HG03521 (cell line): Measurements from ENCODE around the gene PGAP1.
"Not testable (repeated sequence)": the region's sequence is repeated elsewhere in the genome, so short reads cannot be mapped to it uniquely, and the experiment has no call there.

Source experiments
- ATAC-seq: cut with Tn5 transposase; IDR thresholded peaks from one replicate; pipeline ENCODE4 v1.9.1; 2021; ENCODE audit warnings: mild to moderate bottlenecking, moderate library complexity; ENCODE audit not compliant: unreplicated experiment

The PGAP1 gene

DNA sequence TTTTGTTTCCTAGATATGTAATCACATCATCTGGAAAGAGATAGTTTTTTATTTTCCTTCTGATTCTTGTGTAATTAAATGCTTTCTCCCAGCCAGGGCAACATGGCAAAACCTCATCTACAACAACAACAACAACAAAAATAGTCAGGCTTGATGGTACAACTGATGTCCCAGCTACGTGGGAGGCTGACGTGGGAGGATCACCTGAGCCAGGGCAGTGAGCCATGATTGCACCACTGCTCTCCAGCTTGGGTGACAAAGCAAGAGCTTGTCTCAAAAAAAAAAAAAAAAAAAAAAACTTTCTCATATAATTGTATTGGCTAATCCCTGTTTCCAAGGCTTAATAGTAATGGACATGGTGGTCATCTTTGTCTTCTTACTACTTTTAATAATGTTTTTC lies 26.4 kb upstream of the PGAP1 start:
- no peak for ATAC-seq

GRCh38 chr2:196951973-196952372 lies 25.5 kb upstream of the PGAP1 start:
- no peak for ATAC-seq

GRCh38 chr2:196949116-196949515 lies 22.6 kb upstream of the PGAP1 start:
- ATAC-seq = no peak

DNA sequence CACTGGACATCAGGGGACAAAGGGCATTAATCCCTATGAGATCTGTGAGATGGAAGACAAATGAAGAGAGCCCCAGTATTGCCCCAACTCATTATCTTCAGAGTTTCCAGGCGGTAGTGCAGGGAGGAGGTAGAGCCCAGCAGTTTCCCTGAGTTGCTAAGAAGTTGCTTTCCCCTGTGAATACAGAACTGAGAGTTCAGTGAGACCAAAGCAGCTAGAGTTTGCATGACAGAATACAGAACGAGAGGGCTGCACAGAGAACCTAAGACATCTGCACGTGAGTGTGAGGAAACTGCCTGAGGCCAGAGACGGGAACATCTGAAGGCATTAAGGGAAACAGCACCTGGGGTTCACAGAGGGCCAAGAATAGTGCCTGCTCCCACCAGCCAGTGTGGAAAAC lies 18.1 kb upstream of the PGAP1 start:
- ATAC-seq = peak; percentile 75

- no peak for ATAC-seq
These were observed 15.0 kb upstream of the PGAP1 start for GRCh38 chr2:196941398-196942078.

GRCh38 chr2:196939371-196939770 lies 12.9 kb upstream of the PGAP1 start:
- no peak for ATAC-seq

GRCh38 chr2:196935432-196935831 lies 8.9 kb upstream of the PGAP1 start:
- ATAC-seq = no peak

DNA sequence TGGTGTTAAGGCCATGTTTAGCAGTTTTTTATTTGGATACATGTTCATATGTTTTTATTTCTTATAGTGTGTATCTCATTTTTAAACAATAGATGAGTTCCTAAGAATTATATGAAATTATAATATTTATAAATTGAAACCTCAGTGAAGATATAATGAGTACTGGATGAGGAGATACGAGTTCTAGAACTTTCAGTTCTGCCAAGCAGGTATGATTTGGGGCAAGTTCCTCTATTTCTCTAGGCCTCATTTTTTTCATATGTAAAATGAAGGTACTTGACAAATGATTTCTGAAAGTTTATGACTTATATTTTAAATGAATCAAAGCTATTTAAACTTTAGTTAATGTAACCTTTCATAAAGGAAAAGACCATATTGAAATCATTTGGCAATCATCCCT lies 8.2 kb upstream of the PGAP1 start:
- ATAC-seq = no peak

- no peak for ATAC-seq
These were observed 5.0 kb upstream of the PGAP1 start for GRCh38 chr2:196931555-196931954.

- ATAC-seq = no peak
These were observed 1.1 kb upstream of the PGAP1 start for GRCh38 chr2:196927376-196928225.

- ATAC-seq = peak; percentile 28
These were observed 542 bp downstream of the PGAP1 start for GRCh38 chr2:196925768-196926561.

GRCh38 chr2:196925051-196925767 lies 1.3 kb downstream of the PGAP1 start:
- ATAC-seq = peak; percentile 2

- ATAC-seq = no peak
These were observed 2.5 kb downstream of the PGAP1 start for GRCh38 chr2:196924051-196924450.

GRCh38 chr2:196918927-196919326 lies 7.6 kb downstream of the PGAP1 start:
- no peak for ATAC-seq

DNA sequence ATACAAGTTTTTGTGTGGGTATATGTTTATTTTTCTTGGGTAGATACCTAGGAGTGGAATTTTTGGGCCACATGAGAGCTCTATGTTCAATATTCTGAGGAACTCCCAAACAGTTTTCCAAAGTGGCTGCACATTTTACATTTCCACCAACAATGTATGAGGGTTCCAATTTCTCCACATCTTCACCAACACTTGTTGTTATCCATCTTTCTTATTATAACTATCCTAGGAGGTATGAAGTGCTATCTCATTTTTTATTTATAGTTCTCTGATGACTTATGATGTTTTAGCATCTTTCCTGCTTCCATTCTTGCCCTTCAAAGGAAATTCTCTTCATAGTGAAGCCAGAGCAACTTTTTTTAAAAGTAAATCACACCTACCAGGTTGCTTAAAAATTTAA lies 8.7 kb downstream of the PGAP1 start:
- ATAC-seq = no peak

GRCh38 chr2:196915507-196916189 lies 10.9 kb downstream of the PGAP1 start:
- ATAC-seq = no peak

- ATAC-seq = peak; percentile 78
These were observed 11.5 kb downstream of the PGAP1 start for GRCh38 chr2:196914867-196915460.

DNA sequence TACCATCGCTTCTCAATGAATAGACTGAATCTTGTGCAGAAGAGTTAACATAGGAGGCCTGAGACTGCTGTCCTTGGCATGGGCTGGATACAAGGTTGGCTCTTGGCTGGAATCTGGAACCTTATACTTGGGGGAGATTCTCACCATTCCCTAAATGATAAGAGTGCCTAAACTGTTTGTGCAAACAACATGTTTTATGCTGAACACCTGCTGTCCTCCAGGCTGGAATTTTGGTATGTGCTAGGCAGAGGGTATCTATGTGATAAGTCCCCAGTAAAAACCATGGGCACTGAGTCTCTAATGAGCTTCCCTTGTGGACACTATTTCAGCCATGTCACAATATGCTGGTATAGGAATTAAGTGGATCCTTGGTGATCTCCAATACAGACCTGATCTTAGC lies 12.8 kb downstream of the PGAP1 start:
- no peak for ATAC-seq

DNA sequence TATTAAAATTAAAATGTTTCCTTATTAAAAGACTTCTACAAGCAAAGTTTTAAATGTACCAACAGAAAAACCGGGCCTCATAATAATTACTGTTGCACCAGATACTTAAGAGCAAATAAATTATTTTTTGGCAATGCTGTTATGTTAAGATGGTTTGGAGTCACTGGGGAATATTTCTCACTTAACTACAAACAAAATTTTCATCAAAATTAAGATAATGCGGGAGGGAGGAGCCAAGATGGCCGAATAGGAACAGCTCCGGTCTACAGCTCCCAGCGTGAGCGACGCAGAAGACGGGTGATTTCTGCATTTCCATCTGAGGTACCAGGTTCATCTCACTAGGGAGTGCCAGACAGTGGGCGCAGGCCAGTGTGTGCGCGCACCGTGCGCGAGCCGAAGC lies 21.1 kb downstream of the PGAP1 start:
- ATAC-seq = not testable (repeated sequence)

- ATAC-seq = no peak
These were observed 23.7 kb downstream of the PGAP1 start for GRCh38 chr2:196902828-196903227.
